ENCODE measurements around the gene EHBP1. TPM values are rescaled to one million over a fixed set of nuclear protein-coding genes. Genes with fewer than 3 reads are reported as not detected.

Gene EHBP1
- total and polyA plus RNA-seq, 2 donors (not counting 3 experiments of a cell fraction or from before 2014, with no cell fraction given): 8.4 to 34.8 TPM

DNA sequence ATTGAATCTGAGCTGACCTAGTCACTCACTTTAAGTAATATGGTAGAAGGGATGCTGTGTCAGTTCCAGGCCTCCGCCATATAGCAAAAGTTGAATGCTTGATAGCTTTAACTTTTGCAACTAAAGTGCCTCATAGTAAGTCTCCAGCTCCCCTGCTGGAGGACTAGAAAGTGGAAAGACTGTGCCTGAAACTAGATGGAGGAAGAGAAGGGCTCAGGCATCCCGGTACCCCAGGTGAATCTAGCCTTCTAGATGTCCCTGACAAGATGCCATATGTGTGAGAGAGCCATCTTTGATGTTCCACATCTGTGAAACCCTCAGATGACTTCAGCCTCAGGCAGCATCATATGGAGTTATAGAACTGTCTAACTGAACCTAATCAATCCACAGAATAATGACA, 366.2 kb downstream of the EHBP1 start:
- CTCF ChIA-PET: no interaction called here
- BruUV-seq (replicated peaks): no TSS peak
- H3K4me2 ChIP-seq (ENCODE audit: insufficient read depth, low read length): no peak overlapping the region
- TF ChIP-seq POLR2A (IDR thresholded peaks at IDR 0.05; ENCODE audit: low read depth, low read length) (no peak), EZH2 (IDR thresholded peaks at IDR 0.05; ENCODE audit: borderline replicate concordance, low read depth, low read length, severe bottlenecking) (no peak), MYC (IDR thresholded peaks at IDR 0.05; ENCODE audit: low read depth, low read length) (no peak), FOS (IDR thresholded peaks at IDR 0.05; ENCODE audit: borderline replicate concordance, insufficient read depth, low read length) (no peak), JUN (IDR thresholded peaks at IDR 0.05; ENCODE audit: borderline replicate concordance, insufficient read depth, insufficient read length, low read depth) (no peak), GATA2 (IDR thresholded peaks at IDR 0.05; ENCODE audit: insufficient read depth, insufficient read length, low read depth, low read length) (no peak), POLR2AphosphoS5 (IDR thresholded peaks at IDR 0.05; ENCODE audit: insufficient read depth, low read depth, low read length) (no peak)
- TF ChIP-seq, protein P1, sequence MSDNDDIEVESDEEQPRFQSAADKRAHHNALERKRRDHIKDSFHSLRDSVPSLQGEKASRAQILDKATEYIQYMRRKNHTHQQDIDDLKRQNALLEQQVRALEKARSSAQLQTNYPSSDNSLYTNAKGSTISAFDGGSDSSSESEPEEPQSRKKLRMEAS (IDR thresholded peaks at IDR 0.05; ENCODE audit: insufficient read depth, insufficient read length): no peak
- TF ChIP-seq, protein P2, sequence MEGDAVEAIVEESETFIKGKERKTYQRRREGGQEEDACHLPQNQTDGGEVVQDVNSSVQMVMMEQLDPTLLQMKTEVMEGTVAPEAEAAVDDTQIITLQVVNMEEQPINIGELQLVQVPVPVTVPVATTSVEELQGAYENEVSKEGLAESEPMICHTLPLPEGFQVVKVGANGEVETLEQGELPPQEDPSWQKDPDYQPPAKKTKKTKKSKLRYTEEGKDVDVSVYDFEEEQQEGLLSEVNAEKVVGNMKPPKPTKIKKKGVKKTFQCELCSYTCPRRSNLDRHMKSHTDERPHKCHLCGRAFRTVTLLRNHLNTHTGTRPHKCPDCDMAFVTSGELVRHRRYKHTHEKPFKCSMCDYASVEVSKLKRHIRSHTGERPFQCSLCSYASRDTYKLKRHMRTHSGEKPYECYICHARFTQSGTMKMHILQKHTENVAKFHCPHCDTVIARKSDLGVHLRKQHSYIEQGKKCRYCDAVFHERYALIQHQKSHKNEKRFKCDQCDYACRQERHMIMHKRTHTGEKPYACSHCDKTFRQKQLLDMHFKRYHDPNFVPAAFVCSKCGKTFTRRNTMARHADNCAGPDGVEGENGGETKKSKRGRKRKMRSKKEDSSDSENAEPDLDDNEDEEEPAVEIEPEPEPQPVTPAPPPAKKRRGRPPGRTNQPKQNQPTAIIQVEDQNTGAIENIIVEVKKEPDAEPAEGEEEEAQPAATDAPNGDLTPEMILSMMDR (IDR thresholded peaks at IDR 0.05; ENCODE audit: extremely low read depth in 1 of 2, insufficient read depth in 1 of 2, low read depth in 1 of 2, low read length in 2 of 2): no peak
- no peak overlapping the region for H3K9ac ChIP-seq (replicated peaks; ENCODE audit: extremely low read depth, insufficient read depth, low read length)
- H3K27me3 ChIP-seq (ENCODE audit: control insufficient read depth in 2 of 2, insufficient read depth in 2 of 2, low read length in 2 of 2): peaks cover 17 to 28% of the 10 kb centered on the region in 2 experiments
- H3K27ac ChIP-seq (ENCODE audit: insufficient read depth, low read depth, low read length): no peak overlapping the region
- no peak overlapping the region for H3K4me3 ChIP-seq (replicated peaks in 1 of 3; ENCODE audit: insufficient read depth in 1 of 3, low read depth in 1 of 3, low read length in 3 of 3)
- no peaks in the 10 kb centered on the region for H3K9me1 ChIP-seq (replicated peaks; ENCODE audit: control insufficient read depth, extremely low read depth, insufficient read depth, low read length)
- POLR2A ChIA-PET: no interaction called here
- H3K36me3 ChIP-seq (ENCODE audit: control insufficient read depth in 2 of 2, extremely low read depth in 1 of 2, insufficient read depth in 2 of 2, low read length in 2 of 2): no peaks in the 10 kb centered on the region
- DNase-seq (ENCODE audit: low read depth, low spot score) (no peak), FAIRE-seq (no peak)
- H4K20me1 ChIP-seq (replicated peaks; ENCODE audit: control insufficient read depth, extremely low read depth, insufficient read depth, low read length): no peaks in the 10 kb centered on the region
- no peaks in the 10 kb centered on the region for H3K79me2 ChIP-seq (ENCODE audit: control insufficient read depth, insufficient read depth, low read length)
- intact Hi-C loops (cut with micrococcal nuclease) (no loop called here), dilution Hi-C loops (cut with MboI; ENCODE audit: extremely low pct_ligation_motif_present, low sequenced_read_pairs) (no loop called here)
- no peaks in the 10 kb centered on the region for H3K4me1 ChIP-seq (ENCODE audit: control insufficient read depth, extremely low read depth, insufficient read depth, low read length)
- no peaks in the 10 kb centered on the region for H3K9me3 ChIP-seq (replicated peaks; ENCODE audit: control insufficient read depth, insufficient read depth, low read length)
- no peak overlapping the region for H2AFZ ChIP-seq (ENCODE audit: low read depth, low read length)
